GM15510 (cell line): ENCODE measurements around the gene TMPRSS2.

Experiments
- POLR2A ChIP-seq: IDR thresholded peaks from 3 replicates; pipeline ENCODE4 v1.6.1; 2011; ENCODE audit warnings: borderline replicate concordance; ENCODE audit not compliant: insufficient read length; ENCODE audit errors: extremely low read depth

The TMPRSS2 gene

GRCh38 chr21:41500363-41500762, 7.6 kb downstream of the TMPRSS2 start:
- no peak for TF ChIP-seq POLR2A

- no peak for TF ChIP-seq POLR2A
These were observed 8.0 kb downstream of the TMPRSS2 start for GRCh38 chr21:41499920-41500319.

- no peak for TF ChIP-seq POLR2A
These were observed 10.2 kb downstream of the TMPRSS2 start for GRCh38 chr21:41497788-41498187.

DNA sequence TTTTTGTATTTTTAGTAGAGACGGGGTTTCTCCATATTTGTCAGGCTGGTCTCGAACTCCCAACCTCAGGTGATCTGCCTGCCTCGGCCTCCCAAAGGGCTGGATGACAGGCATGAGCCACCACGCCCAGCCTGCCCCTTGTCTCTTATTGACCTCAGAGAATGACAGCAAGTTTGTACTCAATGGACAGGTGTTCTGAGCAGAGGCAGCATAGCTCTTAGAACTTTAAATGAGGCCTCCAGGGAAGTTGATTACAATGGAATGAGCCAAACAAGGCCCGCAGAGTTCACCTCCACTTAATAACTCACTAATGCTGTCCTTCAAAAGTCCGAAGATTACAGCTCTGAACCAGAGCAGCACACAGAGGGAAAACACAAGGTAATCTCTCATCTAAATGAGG, 10.9 kb downstream of the TMPRSS2 start:
- TF ChIP-seq POLR2A: no peak

DNA sequence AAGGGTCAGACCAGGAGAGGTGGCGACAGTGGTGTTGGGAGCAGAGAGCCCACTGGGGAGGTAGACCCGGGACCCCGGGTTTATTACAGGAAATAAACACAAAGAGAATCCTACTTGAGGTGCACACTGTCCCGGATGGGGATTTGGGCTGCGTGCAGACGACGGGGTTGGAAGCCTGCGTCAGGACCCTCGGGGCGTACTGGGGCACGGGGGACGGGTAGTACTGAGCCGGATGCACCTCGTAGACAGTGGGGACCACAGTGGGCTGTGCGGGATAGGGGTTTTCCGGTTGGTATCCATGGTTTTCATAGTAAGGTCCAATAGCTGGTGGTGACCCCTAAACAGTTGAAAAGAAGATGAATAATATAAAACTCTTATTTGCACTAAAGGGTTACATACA, 13.7 kb downstream of the TMPRSS2 start:
- TF ChIP-seq POLR2A: no peak

DNA sequence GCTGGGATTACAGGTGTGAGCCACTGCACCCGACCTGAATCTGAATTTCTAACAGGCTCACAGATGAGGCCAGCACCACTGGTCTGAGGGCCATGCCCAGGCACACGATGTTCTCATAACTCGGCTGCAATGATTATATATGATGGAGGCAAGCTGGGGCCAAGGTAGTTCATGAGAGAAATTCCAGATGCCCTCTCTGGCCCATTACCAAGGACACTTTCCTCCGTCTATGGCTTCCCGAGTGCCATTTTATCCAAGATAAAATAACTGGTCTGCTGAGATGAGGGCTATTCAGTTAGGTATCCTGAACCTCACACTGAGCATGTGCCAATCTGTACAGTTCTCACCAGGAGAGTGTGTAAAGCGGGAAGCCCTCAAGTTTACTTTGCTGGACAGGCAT, 16.5 kb downstream of the TMPRSS2 start:
- TF ChIP-seq POLR2A: no peak

DNA sequence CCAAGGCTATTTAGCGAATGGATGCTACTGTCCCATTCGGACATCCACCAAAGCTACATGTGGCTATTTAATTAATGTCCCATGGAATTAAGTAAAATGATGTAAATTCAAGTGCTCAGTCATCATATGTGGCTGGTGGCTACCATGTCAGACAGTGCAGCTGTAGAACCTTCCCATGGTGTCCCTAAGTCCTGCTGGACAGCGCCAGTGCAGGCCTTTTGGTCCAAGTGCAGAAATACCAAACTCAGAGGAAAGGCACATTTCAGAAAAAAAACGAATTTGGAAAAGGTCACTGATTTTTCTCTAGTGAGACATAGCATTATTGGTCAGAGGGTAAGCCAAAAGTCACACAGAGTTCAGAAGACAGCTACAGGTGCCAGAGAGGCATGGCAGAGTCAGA, 17.6 kb downstream of the TMPRSS2 start:
- no peak for TF ChIP-seq POLR2A

DNA sequence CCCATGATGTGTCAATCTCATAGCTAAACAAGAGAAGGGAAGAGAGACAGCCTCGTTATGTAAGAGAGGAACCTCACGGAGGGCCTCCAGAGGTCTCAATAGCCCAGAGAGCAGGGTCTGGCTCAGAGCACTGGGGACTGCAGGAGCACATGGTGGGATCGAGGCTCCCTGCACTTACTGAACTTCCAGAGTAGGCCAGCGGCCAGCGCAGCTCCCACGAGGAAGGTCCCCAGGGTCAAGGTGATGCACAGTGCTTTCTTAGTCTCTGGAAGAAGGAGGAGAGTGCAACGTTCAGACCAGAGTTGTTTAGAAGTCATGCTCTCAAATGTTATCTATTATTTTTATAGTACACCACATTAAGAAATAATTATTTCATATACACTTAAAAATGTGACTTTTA, 18.6 kb downstream of the TMPRSS2 start:
- no peak for TF ChIP-seq POLR2A

DNA sequence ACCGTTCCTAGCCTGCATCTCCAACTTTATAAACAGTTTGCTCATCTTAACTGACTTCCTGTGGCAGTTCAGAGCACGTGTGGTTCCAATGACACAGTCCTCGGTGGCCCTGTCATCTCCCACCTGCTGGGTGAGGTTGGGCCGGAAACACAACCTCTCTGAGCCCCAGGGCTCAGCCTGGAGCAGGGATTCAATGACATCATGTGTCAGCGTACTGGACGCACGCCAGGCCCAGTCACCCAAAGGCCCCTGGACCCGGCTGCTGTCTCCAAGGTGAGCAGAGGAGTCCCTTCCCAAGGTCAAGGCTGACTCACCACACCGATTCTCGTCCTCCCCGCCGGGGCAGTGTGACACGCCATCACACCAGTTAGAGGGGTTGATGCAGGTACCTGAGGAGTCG, 19.9 kb downstream of the TMPRSS2 start:
- no peak for TF ChIP-seq POLR2A

DNA sequence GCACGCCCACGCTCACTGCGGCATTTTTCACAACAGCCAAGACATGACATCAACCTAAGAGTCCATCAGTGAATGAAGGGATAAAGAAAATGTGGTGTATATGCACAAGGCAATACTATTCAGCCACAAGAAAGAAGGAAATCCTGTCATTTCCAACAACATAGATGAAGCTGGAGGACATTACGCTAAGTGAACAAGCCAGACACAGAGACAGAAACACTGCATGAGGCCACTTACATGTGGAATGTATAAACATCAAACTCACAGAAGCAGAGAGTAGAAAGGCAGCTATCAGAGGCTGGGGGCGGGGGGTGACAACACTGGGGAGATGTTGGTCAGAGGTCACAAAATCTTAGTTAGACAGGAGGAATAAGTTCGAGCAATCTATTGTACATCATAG, 20.9 kb downstream of the TMPRSS2 start:
- no peak for TF ChIP-seq POLR2A

DNA sequence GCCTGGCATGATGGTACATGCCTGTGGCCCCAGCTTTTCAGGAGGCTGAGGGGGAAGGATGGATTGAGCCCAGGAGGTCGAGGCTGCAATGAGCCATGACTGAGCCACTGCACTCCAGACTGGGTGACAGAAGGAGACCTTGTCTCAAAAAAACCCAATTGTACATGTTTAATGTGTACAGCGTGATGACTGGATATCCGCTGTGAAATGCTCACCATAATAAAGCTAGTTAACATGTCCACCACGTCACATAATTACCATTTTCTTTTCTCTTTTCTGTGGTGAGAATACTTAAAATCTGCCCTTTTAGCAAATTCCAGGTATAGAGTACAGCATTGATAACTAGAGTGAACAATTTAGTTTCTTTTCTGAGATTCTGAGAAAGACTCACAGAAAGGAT, 24.0 kb downstream of the TMPRSS2 start:
- no peak for TF ChIP-seq POLR2A

DNA sequence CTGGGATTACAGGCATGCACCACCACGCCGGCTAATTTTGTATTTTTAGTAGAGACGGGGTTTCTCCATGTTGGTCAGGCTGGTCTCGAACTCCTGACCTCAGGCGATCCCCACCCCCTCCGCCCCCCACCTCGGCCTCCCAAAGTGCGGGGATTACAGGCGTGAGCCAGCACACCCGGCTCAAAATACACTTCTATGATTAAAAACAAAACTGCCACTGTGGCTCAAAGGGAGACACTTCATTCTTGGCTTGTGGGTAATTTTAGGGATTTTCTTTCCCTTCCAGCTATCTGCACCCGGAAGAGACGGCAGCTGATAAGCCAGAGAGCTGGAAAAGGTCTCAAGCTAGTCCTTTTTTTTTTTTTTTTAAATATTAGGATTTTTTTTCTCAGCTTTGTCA, 24.5 kb downstream of the TMPRSS2 start:
- TF ChIP-seq POLR2A: no peak

DNA sequence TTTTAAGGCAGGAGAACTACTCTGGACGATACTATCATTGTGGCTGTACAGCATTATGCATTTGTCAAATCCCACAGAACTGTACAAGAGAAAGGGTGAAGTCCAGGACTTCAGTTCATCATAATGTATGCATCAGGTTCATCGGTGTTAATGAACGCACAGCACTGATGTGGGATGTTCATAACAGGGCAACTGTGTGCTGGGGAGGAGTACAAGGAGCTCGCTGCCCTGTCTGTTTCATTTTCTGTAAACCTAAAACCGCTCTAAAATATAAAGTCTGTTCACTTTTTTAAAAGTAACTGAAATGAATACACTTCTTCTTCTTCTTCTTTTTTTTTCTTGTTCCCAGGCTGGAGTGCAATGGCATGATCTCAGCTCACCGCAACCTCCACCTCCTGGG, 25.0 kb downstream of the TMPRSS2 start:
- TF ChIP-seq POLR2A: no peak

GRCh38 chr21:41482301-41482700, 25.7 kb downstream of the TMPRSS2 start:
- no peak for TF ChIP-seq POLR2A

DNA sequence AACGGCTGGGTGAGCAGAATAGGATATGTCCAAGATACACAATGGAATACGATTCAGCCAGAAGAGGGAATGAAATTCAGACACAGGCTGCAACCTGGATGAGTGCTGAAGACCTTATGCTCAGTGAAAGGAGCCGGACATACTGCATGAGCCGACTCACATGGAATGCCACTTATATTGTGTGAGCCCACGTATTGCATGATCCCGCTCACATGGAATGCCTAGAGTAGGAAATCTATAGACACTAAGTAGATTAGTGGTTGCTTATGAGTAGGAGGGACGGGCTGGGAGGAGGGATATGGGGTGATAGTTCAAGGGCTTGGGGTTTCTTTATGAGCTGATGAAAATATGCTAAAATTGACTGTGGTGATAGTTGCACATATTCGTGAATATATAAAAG, 26.8 kb downstream of the TMPRSS2 start:
- no peak for TF ChIP-seq POLR2A

DNA sequence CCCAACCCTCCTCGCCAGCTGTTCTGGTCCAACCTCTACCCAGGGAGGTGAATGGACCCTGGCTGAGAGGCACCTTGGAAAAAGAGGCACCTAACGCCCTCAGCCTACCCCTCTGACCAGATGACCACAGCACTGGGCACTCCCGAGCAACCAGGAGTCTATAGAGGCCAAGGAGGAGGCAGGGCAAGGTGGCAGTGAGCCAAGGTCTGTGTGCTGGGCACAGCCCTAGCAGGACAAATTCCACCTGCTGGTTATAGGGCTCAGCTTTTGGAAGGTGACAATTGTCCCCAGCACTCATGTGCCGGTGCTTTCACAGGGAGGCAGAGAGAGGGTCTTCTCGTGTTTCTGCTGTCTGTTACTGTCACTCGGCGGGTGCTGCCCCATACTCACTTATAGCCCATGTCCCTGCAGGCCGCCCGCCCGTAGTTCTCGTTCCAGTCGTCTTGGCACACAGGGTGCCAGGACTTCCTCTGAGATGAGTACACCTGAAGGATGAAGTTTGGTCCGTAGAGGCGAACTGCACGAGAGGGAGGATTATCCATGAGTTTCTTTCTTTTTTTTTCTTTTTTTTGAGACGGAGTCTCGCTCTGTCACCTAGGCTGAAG, 27.8 kb downstream of the TMPRSS2 start:
- TF ChIP-seq POLR2A: no peak

DNA sequence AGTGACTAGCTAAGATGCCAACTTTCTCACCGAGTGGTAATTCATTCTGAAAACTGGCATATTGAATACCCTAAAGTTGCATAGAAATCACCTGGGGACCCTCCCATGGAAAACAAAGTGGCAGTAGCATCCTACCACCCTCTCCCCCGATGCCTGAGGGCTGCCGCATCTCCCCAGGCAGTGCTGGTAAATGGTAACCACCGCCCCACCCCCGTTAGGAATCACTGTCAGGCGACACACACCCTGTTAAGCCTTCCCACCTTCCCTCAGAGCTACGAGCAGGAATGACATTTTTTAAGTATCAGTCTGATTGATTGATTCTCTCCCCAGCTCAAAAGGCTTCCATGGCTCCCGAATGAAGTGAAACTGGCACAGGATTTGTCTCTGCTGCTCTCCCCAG, 28.3 kb downstream of the TMPRSS2 start:
- no peak for TF ChIP-seq POLR2A

DNA sequence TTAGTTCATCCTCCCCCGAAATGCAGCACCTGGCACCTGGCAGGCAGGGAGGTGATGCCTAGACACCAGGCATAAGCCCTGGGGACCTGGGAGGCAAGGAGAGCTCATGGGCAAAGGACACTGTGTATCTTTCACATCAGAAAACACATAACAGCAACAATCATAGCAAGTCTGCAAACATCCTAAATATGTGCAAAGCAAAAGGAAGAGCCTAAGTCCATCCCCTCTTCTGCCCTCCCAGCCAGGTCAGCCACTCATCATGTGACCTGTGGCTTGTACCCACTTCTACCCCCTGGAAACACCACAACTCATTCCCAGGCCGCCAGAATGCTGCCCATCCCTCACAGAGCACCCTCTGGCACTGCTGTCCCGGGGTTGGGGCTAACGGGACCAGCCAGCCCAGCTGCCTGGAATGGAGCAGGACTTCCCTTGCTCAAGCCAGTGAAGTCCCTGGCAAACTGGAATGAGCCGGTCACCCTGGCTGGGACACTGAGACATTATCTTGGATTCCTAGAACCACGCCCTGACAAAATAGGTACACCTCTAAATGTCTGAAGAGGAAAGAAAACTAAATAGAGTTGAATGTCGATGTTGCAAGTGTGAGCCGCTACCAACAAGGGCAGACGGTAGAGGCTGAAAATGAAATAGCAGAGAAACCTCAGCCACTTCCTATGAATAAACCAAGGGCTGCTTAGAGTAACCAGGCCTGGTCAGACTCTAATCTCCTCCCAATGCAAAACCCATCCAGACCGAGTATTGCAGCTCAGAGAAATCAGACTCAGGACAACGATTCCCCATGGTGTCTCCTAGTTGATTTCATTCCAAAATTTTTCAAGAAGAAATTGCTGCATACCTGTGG, 29.4 kb downstream of the TMPRSS2 start:
- no peak for TF ChIP-seq POLR2A
